Gastrocnemius medialis (tissue), 4 donors: ENCODE data around the gene TDRD12.

Experiments used
- POLR2A ChIP-seq, 2 donors: fragments of 450-650 bp; IDR thresholded peaks; one replicate each; pipeline ENCODE4 v1.6.1; 2017; ENCODE audit warnings: antibody characterized with exemption in 2 of 2, mild to moderate bottlenecking in 2 of 2, moderate library complexity in 2 of 2
- TF ChIP-seq, protein P1 (sequence below), 5 experiments: fragments of 450-650 bp in 3 of 5; fragments of 200-600 bp in 2 of 5; sonication (generic) in 2 of 5; IDR thresholded peaks in 4 of 5; conservative IDR thresholded peaks in 1 of 5; 1 replicate in 4 of 5; 2 replicates in 1 of 5; pipeline ENCODE4 v1.5.1; 2016 to 2019; ENCODE audit warnings: antibody characterized with exemption in 5 of 5, mild to moderate bottlenecking in 3 of 5, moderate library complexity in 3 of 5

GRCh38 chr19:32816555-32817099, 97.1 kb downstream of the TDRD12 start:
- TF ChIP-seq POLR2A (IDR thresholded peaks at IDR 0.05), result no peak
- TF ChIP-seq, protein P1, sequence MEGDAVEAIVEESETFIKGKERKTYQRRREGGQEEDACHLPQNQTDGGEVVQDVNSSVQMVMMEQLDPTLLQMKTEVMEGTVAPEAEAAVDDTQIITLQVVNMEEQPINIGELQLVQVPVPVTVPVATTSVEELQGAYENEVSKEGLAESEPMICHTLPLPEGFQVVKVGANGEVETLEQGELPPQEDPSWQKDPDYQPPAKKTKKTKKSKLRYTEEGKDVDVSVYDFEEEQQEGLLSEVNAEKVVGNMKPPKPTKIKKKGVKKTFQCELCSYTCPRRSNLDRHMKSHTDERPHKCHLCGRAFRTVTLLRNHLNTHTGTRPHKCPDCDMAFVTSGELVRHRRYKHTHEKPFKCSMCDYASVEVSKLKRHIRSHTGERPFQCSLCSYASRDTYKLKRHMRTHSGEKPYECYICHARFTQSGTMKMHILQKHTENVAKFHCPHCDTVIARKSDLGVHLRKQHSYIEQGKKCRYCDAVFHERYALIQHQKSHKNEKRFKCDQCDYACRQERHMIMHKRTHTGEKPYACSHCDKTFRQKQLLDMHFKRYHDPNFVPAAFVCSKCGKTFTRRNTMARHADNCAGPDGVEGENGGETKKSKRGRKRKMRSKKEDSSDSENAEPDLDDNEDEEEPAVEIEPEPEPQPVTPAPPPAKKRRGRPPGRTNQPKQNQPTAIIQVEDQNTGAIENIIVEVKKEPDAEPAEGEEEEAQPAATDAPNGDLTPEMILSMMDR (IDR thresholded peaks at IDR 0.05 in 4 of 5, conservative IDR thresholded peaks at IDR 0.05 in 1 of 5), result no peak
